Spleen (tissue), 13 donors: ENCODE results near the gene PUS7. TPM values are rescaled to one million over a fixed set of nuclear protein-coding genes. Genes with fewer than 3 reads are reported as not detected.

ENCODE experiments used
- DNase-seq: peaks from one replicate; pipeline ENCODE4 v3.0.0-alpha.2; 2020
- H3K27ac ChIP-seq, 8 donors: fragments of 200-600 bp; sonication (generic) in 7 of 8; 1 replicate in 4 of 8; 2 replicates in 4 of 8; pipeline versions ENCODE4 v1.5.0 to v1.8.0; 2016 to 2021; ENCODE audit warnings: inconsistent platforms in 4 of 8, mild to moderate bottlenecking in 4 of 8, moderate library complexity in 1 of 8
- H3K27me3 ChIP-seq, 7 donors: fragments of 200-600 bp; sonication (generic) in 6 of 7; replicated peaks in 1 of 7; 1 replicate in 4 of 7; 2 replicates in 3 of 7; pipeline versions ENCODE4 v1.5.0 to v1.8.0; 2016 to 2021; ENCODE audit warnings: inconsistent platforms in 3 of 7, mild to moderate bottlenecking in 1 of 7
- H3K36me3 ChIP-seq, 6 donors: fragments of 200-600 bp; sonication (generic) in 5 of 6; 1 replicate in 4 of 6; 2 replicates in 2 of 6; pipeline versions ENCODE4 v1.5.0 to v1.8.0; 2016 to 2021; ENCODE audit warnings: inconsistent platforms in 2 of 6
- H3K4me1 ChIP-seq, 6 donors: fragments of 200-600 bp; sonication (generic) in 5 of 6; 1 replicate in 3 of 6; 2 replicates in 3 of 6; pipeline versions ENCODE4 v1.5.0 to v1.8.0; 2016 to 2021; ENCODE audit warnings: inconsistent platforms in 3 of 6
- H3K4me3 ChIP-seq, 8 donors: fragments of 200-600 bp; sonication (generic) in 7 of 8; 1 replicate in 4 of 8; 2 replicates in 4 of 8; pipeline versions ENCODE4 v1.5.0 to v1.8.0; 2016 to 2021; ENCODE audit warnings: inconsistent platforms in 4 of 8, mild to moderate bottlenecking in 4 of 8, moderate library complexity in 2 of 8
- H3K9me3 ChIP-seq, 8 donors: fragments of 200-600 bp; sonication (generic) in 7 of 8; 1 replicate in 4 of 8; 2 replicates in 4 of 8; pipeline versions ENCODE4 v1.5.0 to v1.8.0; 2016 to 2021; ENCODE audit warnings: inconsistent platforms in 4 of 8
- POLR2A ChIP-seq, 3 donors: fragments of 450-650 bp; IDR thresholded peaks; one replicate each; pipeline ENCODE4 v1.5.1; 2017; ENCODE audit warnings: antibody characterized with exemption in 3 of 3, mild to moderate bottlenecking in 1 of 3
- POLR2AphosphoS5 ChIP-seq, 3 donors: sonication (generic); formaldehyde crosslinking; IDR thresholded peaks; one replicate each; pipeline ENCODE4 v1.5.1; 2017; ENCODE audit warnings: antibody characterized with exemption in 3 of 3
- WGBS, 5 donors: extraction: QIAGEN DNeasy Blood & Tissue Kit in 3 of 5; methylation state at CpG; one replicate each; pipeline versions ENCODE4 v1.1.5 to v1.1.7; 2013 to 2018; 5-methylcytosine and 5-hydroxymethylcytosine counted together
- intact Hi-C: fragments of 100-400 bp; cut with DNase I; formaldehyde crosslinking; loops from one replicate; pipeline ENCODE4 v1.15.0; 2023; ENCODE audit warnings: low total_unique reads
- long read RNA-seq, 2 donors: transcript quantifications; one replicate each; lab custom pipeline, GENCODE V29; 2026
- polyA plus RNA-seq, 3 donors: library from polyadenylated mRNA; stranded (reverse); fragments of 200-250 nt; gene quantifications; one replicate each; pipeline ENCODE4 v1.2.1, GENCODE V29; 2013
- total RNA-seq, 7 donors: library from RNA; depleted of rRNA in 3 of 7; stranded (reverse); fragments of >200 nt in 3 of 7; fragmentation: NEBNext Ultra II Directional in 4 of 7; extraction: Animal tissue kit (Norgen Biotek cat#: 25700) in 4 of 7; gene quantifications; one replicate each; pipeline versions ENCODE4 v1.1.0 to v1.2.1, GENCODE V29; 2016 to 2021
- TF ChIP-seq, protein P1 (sequence below), 11 experiments: fragments of 200-600 bp in 7 of 11; fragments of 450-650 bp in 4 of 11; sonication (generic) in 4 of 11; IDR thresholded peaks in 8 of 11; conservative IDR thresholded peaks in 3 of 11; 1 replicate in 7 of 11; 2 replicates in 4 of 11; pipeline versions ENCODE4 v1.4.0 to v1.8.0; 2016 to 2021; ENCODE audit warnings: antibody characterized with exemption in 11 of 11, inconsistent platforms in 4 of 11, mild to moderate bottlenecking in 1 of 11
- donor health status: healthy with polysubstance abuse.
- donor health status: DM: no; HTN: no; CAD: no; lungs with moderate emphysema.
- donor health status: DM: no; HTN: no; CAD: no.
- donor health status: Bipolar disorder and iron deficiency.
- donor health status: healthy.
- donor health status: DM: no; HTN: no; CAD: no.
- donor health status: DM: yes; HTN: yes; CAD: no.

PUS7 gene, protein sequence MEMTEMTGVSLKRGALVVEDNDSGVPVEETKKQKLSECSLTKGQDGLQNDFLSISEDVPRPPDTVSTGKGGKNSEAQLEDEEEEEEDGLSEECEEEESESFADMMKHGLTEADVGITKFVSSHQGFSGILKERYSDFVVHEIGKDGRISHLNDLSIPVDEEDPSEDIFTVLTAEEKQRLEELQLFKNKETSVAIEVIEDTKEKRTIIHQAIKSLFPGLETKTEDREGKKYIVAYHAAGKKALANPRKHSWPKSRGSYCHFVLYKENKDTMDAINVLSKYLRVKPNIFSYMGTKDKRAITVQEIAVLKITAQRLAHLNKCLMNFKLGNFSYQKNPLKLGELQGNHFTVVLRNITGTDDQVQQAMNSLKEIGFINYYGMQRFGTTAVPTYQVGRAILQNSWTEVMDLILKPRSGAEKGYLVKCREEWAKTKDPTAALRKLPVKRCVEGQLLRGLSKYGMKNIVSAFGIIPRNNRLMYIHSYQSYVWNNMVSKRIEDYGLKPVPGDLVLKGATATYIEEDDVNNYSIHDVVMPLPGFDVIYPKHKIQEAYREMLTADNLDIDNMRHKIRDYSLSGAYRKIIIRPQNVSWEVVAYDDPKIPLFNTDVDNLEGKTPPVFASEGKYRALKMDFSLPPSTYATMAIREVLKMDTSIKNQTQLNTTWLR
- total RNA-seq (10 to 100 TPM in 1 of 7 donors, 1 to 10 TPM in 6; 3.3 to 10.1 (median 7.3) TPM), polyA plus RNA-seq (1 to 10 TPM; 1.5 to 8.1 (median 3.9) TPM)
- long read RNA-seq, donor 1, partial matches to known transcripts = 0 of 1 reads
- long read RNA-seq, donor 1, other reads (novel, unspliced or antisense) = 0 of 1 reads
- long read RNA-seq, donor 2 = 0 reads

GRCh38 chr7:105521717-105522463, at the start of gene PUS7:
TSS of gene PUS7 (minus strand) at chr7:105522271. CDS start at chr7:105508512, 13,759 bp downstream.
- Histone ChIP-seq H3K36me3 (no peaks in the 10 kb centered on the region), H3K27me3 (no peaks in the 10 kb centered on the region), H3K9me3 (no peaks in the 10 kb centered on the region), H3K27ac (peak within 1 kb of the TSS; percentile 71 to 87 (median 82)), H3K4me1 (peaks cover 0 to 25% (median 17%) of the 10 kb centered on the region in 6 donors), H3K4me3 (peak within 1 kb of the TSS; percentile 63 to 97 (median 92))
- peak; percentile 96 for DNase-seq
- WGBS, 5 donors = 0 to 1% (median 1%) methylated on average over 15 to 96 of the region's 96 CpGs
- TF ChIP-seq, protein P1, sequence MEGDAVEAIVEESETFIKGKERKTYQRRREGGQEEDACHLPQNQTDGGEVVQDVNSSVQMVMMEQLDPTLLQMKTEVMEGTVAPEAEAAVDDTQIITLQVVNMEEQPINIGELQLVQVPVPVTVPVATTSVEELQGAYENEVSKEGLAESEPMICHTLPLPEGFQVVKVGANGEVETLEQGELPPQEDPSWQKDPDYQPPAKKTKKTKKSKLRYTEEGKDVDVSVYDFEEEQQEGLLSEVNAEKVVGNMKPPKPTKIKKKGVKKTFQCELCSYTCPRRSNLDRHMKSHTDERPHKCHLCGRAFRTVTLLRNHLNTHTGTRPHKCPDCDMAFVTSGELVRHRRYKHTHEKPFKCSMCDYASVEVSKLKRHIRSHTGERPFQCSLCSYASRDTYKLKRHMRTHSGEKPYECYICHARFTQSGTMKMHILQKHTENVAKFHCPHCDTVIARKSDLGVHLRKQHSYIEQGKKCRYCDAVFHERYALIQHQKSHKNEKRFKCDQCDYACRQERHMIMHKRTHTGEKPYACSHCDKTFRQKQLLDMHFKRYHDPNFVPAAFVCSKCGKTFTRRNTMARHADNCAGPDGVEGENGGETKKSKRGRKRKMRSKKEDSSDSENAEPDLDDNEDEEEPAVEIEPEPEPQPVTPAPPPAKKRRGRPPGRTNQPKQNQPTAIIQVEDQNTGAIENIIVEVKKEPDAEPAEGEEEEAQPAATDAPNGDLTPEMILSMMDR (IDR thresholded peaks at IDR 0.05 in 8 of 11, conservative IDR thresholded peaks at IDR 0.05 in 3 of 11) = peak in 2 of 11 experiments; percentile 6 to 39
- TF ChIP-seq POLR2AphosphoS5 (IDR thresholded peaks at IDR 0.05) (peak; percentile 69 to 81 (median 79)), POLR2A (IDR thresholded peaks at IDR 0.05) (no peak)
- intact Hi-C loops = no loop called here

DNA sequence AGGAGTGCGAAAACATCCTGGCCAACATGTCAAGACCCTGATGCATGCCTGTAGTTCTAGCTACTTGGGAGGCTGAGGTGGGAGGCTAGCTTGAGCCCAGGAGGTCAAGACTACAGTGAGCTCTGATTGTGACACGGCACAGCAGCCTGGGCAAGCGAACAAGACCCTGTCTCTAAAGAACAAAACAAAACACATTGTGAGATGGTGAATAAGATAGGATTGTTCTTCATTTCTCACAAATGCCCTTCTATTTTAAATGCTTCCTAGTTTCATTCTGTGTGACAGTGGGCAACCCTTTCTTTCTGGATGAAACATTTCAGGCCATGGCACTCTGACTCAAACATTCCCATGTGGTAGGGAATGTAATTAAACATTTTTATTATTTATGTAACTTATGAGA, 45.8 kb upstream of the PUS7 start:
- TF ChIP-seq POLR2AphosphoS5 (IDR thresholded peaks at IDR 0.05) = no peak
- TF ChIP-seq, protein P1 (IDR thresholded peaks at IDR 0.05 in 8 of 11, conservative IDR thresholded peaks at IDR 0.05 in 3 of 11) = no peak
- intact Hi-C loops = no loop called here
- H3K9me3 ChIP-seq = no peaks in the 10 kb centered on the region

DNA sequence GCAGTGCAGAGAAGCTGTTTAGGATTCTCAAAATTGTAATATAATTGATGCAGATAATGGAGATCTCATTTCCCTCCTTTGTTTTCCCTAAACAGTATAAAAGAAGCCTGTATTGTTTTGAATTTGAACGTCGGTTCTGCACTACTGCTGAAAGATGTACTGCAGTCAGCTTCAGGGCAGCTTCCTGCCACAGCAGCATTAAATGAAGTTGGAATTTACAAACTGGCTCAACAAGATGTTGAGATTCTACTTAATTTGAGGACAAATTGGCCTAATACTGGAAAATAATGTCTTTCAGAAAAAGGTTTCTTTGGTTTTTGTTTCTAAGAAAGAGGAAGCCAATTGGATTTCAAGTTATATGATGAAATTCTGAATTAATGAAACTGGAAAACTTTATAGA, 45.0 kb upstream of the PUS7 start:
- H3K9me3 ChIP-seq = no peaks in the 10 kb centered on the region
- intact Hi-C loops = no loop called here
- no peak overlapping the region for H3K27ac ChIP-seq
- TF ChIP-seq POLR2A (IDR thresholded peaks at IDR 0.05) (no peak), POLR2AphosphoS5 (IDR thresholded peaks at IDR 0.05) (no peak)
- TF ChIP-seq, protein P1 (IDR thresholded peaks at IDR 0.05 in 8 of 11, conservative IDR thresholded peaks at IDR 0.05 in 3 of 11) = no peak
- no peak for DNase-seq
- no peak overlapping the region for H3K4me3 ChIP-seq
- 81 to 90% (median 83%) methylated on average over 2 of the region's 2 CpGs for WGBS, 5 donors
- H3K4me1 ChIP-seq = no peaks in the 10 kb centered on the region
- no peaks in the 10 kb centered on the region for H3K27me3 ChIP-seq
- H3K36me3 ChIP-seq = peaks cover 4 to 82% (median 57%) of the 10 kb centered on the region in 6 donors

More for the DNA sequence above, 45.8 kb upstream of the PUS7 start:
- no peak for DNase-seq
- H3K4me1 ChIP-seq = no peaks in the 10 kb centered on the region
- H3K27me3 ChIP-seq = no peaks in the 10 kb centered on the region
- H3K27ac ChIP-seq = no peak overlapping the region
- H3K36me3 ChIP-seq = peaks cover 4 to 74% (median 54%) of the 10 kb centered on the region in 6 donors
- WGBS, 5 donors = 91 to 100% (median 98%) methylated on average over 3 of the region's 3 CpGs
- H3K4me3 ChIP-seq = no peak overlapping the region
